ENCODE measurements around the gene TUBGCP6. TPM values are rescaled to one million over a fixed set of nuclear protein-coding genes. Genes with fewer than 3 reads are reported as not detected.

Gene TUBGCP6, protein sequence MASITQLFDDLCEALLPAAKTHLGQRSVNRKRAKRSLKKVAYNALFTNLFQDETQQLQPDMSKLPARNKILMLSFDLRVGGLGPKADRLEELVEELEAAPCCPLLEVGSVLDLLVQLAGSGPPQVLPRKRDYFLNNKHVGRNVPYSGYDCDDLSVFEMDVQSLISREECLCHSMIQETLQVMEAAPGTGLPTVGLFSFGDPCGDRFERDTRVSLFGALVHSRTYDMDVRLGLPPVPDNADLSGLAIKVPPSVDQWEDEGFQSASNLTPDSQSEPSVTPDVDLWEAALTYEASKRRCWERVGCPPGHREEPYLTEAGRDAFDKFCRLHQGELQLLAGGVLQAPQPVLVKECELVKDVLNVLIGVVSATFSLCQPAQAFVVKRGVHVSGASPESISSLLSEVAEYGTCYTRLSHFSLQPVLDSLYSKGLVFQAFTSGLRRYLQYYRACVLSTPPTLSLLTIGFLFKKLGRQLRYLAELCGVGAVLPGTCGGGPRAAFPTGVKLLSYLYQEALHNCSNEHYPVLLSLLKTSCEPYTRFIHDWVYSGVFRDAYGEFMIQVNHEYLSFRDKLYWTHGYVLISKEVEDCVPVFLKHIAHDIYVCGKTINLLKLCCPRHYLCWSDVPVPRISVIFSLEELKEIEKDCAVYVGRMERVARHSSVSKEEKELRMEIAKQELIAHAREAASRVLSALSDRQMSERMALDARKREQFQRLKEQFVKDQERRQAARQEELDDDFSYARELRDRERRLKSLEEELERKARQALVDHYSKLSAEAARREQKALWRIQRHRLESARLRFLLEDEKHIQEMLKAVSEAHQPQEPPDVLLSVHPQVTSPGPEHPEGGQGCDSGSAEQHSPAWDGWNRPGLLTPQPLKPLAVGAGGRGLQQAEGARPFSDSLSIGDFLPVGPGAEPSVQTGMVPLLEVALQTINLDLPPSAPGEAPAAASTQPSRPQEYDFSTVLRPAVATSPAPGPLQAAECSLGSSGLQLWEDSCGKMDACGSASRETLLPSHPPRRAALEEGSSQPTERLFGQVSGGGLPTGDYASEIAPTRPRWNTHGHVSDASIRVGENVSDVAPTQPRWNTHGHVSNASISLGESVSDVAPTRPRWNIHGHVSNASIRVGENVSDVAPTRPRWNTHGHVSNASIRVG (N-terminal part only)
- 44.0 TPM for polyA plus RNA-seq (2012; ENCODE audit: insufficient read depth, insufficient read length)

DNA sequence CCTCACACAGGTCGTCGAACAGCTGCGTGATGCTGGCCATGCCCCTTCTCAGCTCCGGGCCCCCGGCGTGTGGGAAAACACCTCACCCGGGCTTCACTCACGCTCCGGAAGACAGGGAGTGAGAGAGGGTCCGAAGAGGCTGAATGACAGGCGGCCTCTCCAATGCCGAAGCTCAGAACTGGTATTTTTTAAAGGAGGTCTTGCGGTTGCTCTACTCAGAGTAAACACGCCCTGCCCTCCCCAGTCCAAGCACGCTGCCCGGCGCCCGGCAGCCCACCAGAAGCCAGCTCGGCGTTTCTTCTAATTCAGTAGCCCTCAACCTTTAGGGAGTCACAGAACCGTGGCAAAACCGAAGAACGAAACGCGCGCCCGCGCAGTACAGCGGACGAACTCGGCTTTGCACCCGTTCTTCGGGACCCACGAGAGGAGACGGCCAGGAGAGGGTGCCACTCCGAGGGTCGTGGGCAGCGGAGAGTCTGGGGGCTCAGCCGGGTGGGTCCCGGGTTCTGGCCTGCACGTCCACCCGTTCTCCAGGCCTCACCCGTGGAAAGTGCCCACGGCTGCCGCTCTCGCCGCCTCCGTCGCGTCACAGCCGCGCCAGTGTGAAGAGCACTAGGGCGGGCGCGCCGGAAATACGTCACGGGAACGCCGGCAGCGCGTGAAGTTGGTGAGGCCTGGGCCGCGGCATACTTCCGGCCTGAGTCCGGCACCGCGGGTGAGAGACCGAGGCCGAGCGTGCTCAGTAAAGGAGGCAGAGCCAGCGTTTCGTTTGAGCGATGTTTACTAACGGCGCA is at the start of gene TUBGCP6:
TUBGCP6 (minus strand) TSS at position 604 of the 794 bp plus-strand sequence; CDS start at position 40, 564 bp downstream.
- peak; percentile 84 for DNase-seq (ENCODE audit: low read depth, low spot score)
- peak within 1 kb of the TSS; percentile 95 for H3K4me3 ChIP-seq (ENCODE audit: low read length)

- no peak for DNase-seq (ENCODE audit: low read depth, low spot score)
- no peak overlapping the region for H3K4me3 ChIP-seq (ENCODE audit: low read length)
These were observed 49.5 kb upstream of the TUBGCP6 start for GRCh38 chr22:50294319-50294656.

DNA sequence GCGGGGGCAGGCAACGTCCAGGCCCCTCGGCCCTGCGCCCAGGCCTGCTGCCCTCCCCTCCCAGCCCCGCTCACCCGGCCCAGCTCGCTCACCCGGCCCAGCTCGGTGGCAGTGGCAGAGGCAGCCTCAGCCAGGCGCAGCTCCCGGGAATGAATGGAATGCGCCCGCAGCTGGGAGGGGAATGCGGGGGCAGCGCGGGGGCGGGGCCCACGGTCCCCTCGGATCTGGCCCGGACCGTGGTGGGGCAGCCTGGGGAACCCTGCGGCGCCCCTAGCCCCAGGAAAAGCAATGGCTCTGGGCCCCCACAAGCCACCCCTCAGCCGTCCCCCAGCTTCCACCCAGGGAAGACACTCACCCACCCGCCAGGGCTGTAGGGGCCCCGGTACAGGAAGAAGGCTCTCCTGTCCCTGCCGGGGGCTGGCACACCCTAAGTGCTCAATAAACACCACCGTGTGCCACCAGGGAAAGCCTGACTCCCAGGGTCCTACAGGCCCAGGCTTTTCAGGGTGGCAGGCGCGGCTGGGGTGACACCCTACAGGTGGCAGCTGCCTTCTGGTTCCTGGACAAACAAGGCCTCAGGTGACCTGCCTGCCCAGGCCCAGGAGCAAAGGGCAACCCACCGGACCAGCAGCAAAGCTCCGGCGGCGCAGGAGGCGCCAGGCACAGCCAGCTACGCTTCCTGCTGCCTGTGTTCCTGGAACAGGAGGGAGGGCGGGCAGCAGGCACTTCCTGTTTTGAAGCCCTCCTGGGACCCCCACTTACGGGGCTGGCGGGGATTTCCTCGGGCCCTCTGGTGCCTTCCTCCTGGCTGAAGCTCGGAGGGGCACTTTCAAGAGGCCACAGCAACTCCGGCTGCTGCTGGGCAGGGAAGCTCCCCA is 48.9 kb upstream of the TUBGCP6 start:
- no peak for DNase-seq (ENCODE audit: low read depth, low spot score)
- H3K4me3 ChIP-seq (ENCODE audit: low read length): no peak overlapping the region

DNA sequence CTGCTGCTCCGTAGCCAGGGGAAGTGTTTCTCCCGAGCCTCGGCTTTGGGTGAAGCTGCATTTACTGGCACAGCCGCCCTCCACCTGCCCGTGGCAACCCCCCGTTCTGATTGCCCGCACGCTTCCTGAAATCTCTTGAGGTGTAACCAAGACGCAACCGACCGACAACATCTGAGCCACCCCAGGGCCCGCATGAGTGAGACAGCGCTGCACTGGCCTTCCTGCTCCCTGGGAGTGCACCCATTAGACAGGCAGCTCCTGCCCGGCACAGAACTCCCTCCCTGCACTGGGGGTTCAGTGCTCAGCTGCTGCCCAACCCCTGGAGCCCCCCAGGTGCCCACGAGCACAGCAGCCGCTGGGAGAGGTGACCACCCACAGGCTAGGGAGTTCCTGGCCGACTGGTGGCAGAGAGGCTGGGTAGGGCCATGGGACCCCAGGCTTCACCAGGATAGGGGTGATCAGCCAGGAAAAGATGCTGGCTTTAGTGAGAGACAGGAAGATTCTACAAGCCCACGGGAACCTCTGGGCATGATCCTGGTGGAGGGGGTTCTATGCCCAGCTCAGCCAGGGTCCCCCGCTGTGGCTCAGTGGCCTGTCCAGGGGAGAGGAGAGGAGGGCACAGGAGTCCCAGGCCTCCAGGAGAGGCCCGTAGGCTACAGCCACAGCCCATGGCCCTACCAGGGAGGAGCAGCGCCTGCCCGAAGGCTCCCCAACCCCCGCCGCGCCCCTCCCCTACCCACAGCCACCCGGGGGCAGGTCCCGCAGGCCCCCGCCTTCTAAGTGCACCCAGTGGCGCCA is 48.0 kb upstream of the TUBGCP6 start:
- no peak overlapping the region for H3K4me3 ChIP-seq (ENCODE audit: low read length)
- peak; percentile 59 for DNase-seq (ENCODE audit: low read depth, low spot score)

DNA sequence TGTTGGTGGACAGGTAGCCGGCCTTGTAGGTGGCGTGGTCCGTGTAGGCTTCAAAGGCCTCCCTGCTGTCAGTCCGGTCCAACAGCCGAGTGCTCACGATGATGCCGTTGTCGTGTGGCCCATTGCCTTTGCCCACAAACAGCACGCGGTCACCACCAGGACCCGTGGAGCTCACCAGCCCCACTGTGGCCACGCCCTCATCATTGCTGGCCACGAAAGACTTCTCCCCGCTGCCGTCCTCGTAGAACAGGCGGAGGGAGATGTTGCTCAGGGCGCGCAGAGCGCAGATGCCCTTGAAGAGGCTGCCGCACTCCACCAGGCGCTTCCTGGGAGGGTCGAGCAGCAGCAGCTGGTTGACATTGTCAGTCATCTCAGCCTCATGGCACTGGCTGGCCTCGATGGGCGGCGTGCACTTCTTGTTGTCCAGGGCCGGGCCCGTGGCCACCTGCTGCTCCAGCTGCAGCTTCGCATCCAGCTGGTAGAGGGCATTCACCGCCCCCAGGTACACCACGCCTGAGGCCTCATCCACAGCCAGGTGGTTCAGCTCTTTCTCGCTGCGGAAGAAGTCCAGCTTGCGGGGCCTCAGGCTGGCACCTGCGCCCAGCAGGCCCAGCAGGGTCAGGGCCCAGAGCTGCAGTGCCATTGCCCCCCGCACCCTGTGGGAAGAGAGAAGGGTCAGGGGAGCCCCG is 45.3 kb upstream of the TUBGCP6 start:
- H3K4me3 ChIP-seq (ENCODE audit: low read length): no peak overlapping the region
- no peak for DNase-seq (ENCODE audit: low read depth, low spot score)

GRCh38 chr22:50289151-50289941 is 44.5 kb upstream of the TUBGCP6 start:
- DNase-seq (ENCODE audit: low read depth, low spot score): no peak
- no peak overlapping the region for H3K4me3 ChIP-seq (ENCODE audit: low read length)

- no peak overlapping the region for H3K4me3 ChIP-seq (ENCODE audit: low read length)
- DNase-seq (ENCODE audit: low read depth, low spot score): no peak
These were observed 42.9 kb upstream of the TUBGCP6 start for GRCh38 chr22:50287731-50288130.

DNA sequence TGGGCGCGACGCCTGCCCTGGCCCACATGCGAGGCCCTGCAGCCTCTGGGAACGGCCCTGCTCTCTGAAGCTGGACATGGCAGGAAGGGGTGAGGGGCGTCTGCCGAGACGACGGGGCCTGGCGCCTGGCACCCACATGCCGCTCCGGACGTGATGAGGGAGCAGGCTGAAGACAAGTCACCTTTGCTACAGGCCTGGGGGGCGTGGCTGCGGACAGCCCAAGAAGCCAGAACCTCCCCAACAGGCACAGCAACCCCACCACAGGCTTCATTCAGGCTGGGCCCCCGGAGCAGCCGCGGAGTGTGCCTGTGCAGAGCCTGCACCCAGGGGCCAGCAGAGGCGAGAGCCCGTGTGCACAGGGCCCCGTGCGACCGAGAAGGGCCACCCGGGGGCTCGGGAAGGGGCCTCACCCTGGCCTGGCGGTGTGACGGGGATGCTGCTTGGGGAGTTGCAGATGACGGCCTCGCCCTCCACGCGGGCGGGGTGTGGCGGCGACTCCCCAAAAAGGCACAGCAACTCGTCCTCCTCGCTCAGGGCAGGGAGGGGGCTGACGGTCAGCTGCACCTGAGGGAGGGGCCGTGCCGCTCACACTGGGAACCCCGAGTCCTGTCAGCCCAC is 42.0 kb upstream of the TUBGCP6 start:
- DNase-seq (ENCODE audit: low read depth, low spot score): no peak
- no peak overlapping the region for H3K4me3 ChIP-seq (ENCODE audit: low read length)

- DNase-seq (ENCODE audit: low read depth, low spot score): no peak
These were observed 41.5 kb upstream of the TUBGCP6 start for GRCh38 chr22:50286275-50286674.

GRCh38 chr22:50285568-50286229 is 40.9 kb upstream of the TUBGCP6 start:
- DNase-seq (ENCODE audit: low read depth, low spot score): no peak
- H3K4me3 ChIP-seq (ENCODE audit: low read length): no peak overlapping the region

More at GRCh38 chr22:50286275-50286674, 41.5 kb upstream of the TUBGCP6 start:
- H3K4me3 ChIP-seq (ENCODE audit: low read length): no peak overlapping the region

- no peak for DNase-seq (ENCODE audit: low read depth, low spot score)
- H3K4me3 ChIP-seq (ENCODE audit: low read length): no peak overlapping the region
These were observed 39.7 kb upstream of the TUBGCP6 start for GRCh38 chr22:50284479-50284878.

DNA sequence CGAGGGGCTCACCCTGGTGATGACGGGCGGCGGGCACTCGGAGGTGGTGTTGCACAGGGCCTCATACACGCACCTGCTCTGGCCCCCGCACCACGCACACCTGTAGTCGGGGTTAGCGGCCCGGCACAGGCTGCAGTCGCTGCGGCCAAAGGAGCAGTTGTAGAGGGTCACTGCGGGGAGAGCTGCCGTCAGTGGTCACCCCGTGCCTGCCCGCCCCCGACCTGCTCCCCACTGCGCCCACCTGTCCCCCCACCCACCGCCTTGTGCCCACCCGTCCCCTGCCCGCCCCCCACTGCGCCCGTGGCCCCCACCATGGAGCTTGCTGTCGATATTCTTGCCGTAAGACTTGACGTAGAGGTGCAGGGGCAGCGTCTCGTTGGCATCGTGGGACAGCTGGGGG is 39.0 kb upstream of the TUBGCP6 start:
- no peak for DNase-seq (ENCODE audit: low read depth, low spot score)
- no peak overlapping the region for H3K4me3 ChIP-seq (ENCODE audit: low read length)

DNA sequence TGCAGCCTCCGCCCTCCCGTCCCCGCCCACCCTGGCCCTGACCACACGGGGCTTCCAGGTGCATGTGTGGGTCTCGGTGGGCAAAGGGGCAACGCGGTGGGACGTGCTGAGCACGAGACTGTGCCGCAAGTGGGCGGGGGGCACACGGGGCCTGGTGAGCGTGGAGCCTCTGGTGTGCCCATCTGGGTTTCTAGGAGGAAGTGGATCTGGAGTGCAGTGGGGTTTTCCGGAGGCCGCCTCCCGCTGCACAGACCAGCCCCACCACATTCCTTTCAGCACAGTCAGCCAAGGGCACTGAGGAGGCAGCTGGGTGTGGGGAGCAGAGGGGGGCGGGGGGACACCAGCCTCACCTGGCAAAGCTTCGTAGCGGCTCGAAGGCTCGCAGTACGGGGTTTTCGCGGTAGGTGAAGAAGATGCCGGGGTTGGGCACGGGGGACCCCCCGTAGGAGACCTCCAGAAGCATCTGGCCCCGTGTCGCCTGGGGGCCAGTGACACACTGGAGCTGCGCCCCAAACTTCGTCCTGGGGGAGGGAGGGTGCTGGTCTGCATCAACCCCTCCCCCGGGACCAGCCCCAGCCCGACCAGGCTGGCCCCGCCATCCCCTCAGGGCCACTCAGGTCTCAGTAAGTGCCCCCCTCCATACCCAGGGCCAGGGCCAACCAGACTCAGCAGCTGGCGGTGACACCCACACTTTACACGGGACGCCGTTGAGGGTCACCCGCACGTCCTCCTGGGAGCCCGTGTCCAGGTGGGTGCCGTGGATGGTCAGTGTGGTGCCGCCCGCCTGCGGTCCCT is 37.7 kb upstream of the TUBGCP6 start:
- no peak overlapping the region for H3K4me3 ChIP-seq (ENCODE audit: low read length)
- DNase-seq (ENCODE audit: low read depth, low spot score): no peak

- no peak overlapping the region for H3K4me3 ChIP-seq (ENCODE audit: low read length)
- DNase-seq (ENCODE audit: low read depth, low spot score): no peak
These were observed 37.1 kb upstream of the TUBGCP6 start for GRCh38 chr22:50281957-50282356.
